HEK293 (cell line): ENCODE measurements around the gene NECAB2.

Source experiments
- CTCF ChIA-PET: fragments of 350-600 bp; formaldehyde crosslinking; extraction: SDS; loops from one replicate; lab custom pipeline; 2021; ENCODE audit warnings: antibody characterized with exemption; lab: Yijun Ruan, JAX
- POLR2A ChIA-PET: fragments of 300-600 bp; formaldehyde crosslinking; extraction: SDS; loops from one replicate; lab custom pipeline; 2020; ENCODE audit warnings: antibody characterized with exemption, inconsistent platforms; lab: Yijun Ruan, JAX
- H3K27ac ChIP-seq: fragments of 200-500 bp; sonication (Bioruptor generic); 2 replicates; pipeline ENCODE4 v1.5.1; 2014; ENCODE audit warnings: low read depth, low read length, control low read depth, inconsistent platforms; ENCODE audit errors: extremely low read depth
- H3K36me3 ChIP-seq, 2 experiments: fragments of 200-500 bp in 1 of 2; sonication (Bioruptor generic) in 1 of 2; 1 replicate in 1 of 2; 2 replicates in 1 of 2; pipeline ENCODE4 v1.5.1; 2014 to 2017; ENCODE audit warnings: inconsistent platforms in 2 of 2, low read length in 2 of 2; ENCODE audit not compliant: control insufficient read depth in 2 of 2, insufficient read depth in 1 of 2
- H3K4me1 ChIP-seq: fragments of 200-500 bp; sonication (Bioruptor generic); 2 replicates; pipeline ENCODE4 v1.5.1; 2014; ENCODE audit warnings: mild to moderate bottlenecking, low read length, inconsistent platforms; ENCODE audit not compliant: control insufficient read depth, insufficient read depth
- H3K4me3 ChIP-seq: 2 replicates; pipeline ENCODE4 v1.5.1; 2011; ENCODE audit warnings: low read depth, mild to moderate bottlenecking, control low read depth, low read length, moderate library complexity
- H3K9me3 ChIP-seq: fragments of 200-500 bp; sonication (Bioruptor generic); 2 replicates; pipeline ENCODE4 v1.5.1; 2014; ENCODE audit warnings: low read depth, low read length, inconsistent platforms; ENCODE audit not compliant: control insufficient read depth, insufficient read depth
- FEZF1 ChIP-seq: fragments of 450-650 bp; formaldehyde crosslinking; IDR thresholded peaks from 2 replicates; pipeline ENCODE4 v1.5.1; 2016; ENCODE audit warnings: missing biosample characterization, missing genetic modification characterization
- GFI1B ChIP-seq: fragments of 450-650 bp; formaldehyde crosslinking; IDR thresholded peaks from 2 replicates; pipeline ENCODE4 v1.5.1; 2016; ENCODE audit warnings: missing biosample characterization, missing genetic modification characterization
- GLI2 ChIP-seq: fragments of 450-650 bp; formaldehyde crosslinking; IDR thresholded peaks from 2 replicates; pipeline ENCODE4; 2017; ENCODE audit warnings: missing biosample characterization, missing genetic modification characterization, low read depth, borderline replicate concordance
- GLIS2 ChIP-seq: fragments of 450-650 bp; formaldehyde crosslinking; IDR thresholded peaks from 2 replicates; pipeline ENCODE4 v1.5.1; 2016; ENCODE audit warnings: missing biosample characterization, missing genetic modification characterization
- MEIS1 ChIP-seq: sonication (generic); formaldehyde crosslinking; IDR thresholded peaks from 2 replicates; pipeline ENCODE4 v1.8.1; 2022; ENCODE audit warnings: missing genetic modification reagents, mild to moderate bottlenecking, borderline replicate concordance
- PBX3 ChIP-seq: sonication (generic); formaldehyde crosslinking; IDR thresholded peaks from 2 replicates; pipeline ENCODE4 v1.8.1; 2022; ENCODE audit warnings: mild to moderate bottlenecking, moderate library complexity, missing genetic modification reagents
- SETDB1 ChIP-seq: IDR thresholded peaks from one replicate; pipeline ENCODE4 v1.6.1; 2017; ENCODE audit warnings: mild to moderate bottlenecking, low read length, moderate library complexity, mixed read lengths; ENCODE audit not compliant: insufficient read length
- ZBTB21 ChIP-seq: fragments of 450-650 bp; formaldehyde crosslinking; IDR thresholded peaks from 2 replicates; pipeline ENCODE4 v1.5.1; 2017; ENCODE audit warnings: missing biosample characterization, missing genetic modification characterization
- ZBTB48 ChIP-seq: fragments of 450-650 bp; formaldehyde crosslinking; IDR thresholded peaks from 2 replicates; pipeline ENCODE4 v1.5.1; 2016; ENCODE audit warnings: missing biosample characterization, missing genetic modification characterization
- ZNF112 ChIP-seq: fragments of 450-650 bp; formaldehyde crosslinking; IDR thresholded peaks from 2 replicates; pipeline ENCODE4 v1.5.0; 2017; ENCODE audit warnings: missing biosample characterization, missing genetic modification characterization
- ZNF132 ChIP-seq: fragments of 450-650 bp; formaldehyde crosslinking; IDR thresholded peaks from 2 replicates; pipeline ENCODE4 v1.5.1; 2017; ENCODE audit warnings: missing biosample characterization, missing genetic modification characterization, borderline replicate concordance
- ZNF18 ChIP-seq: fragments of 450-650 bp; formaldehyde crosslinking; IDR thresholded peaks from 2 replicates; pipeline ENCODE4 v1.5.1; 2016; ENCODE audit warnings: missing biosample characterization, missing genetic modification characterization
- ZNF239 ChIP-seq: fragments of 450-650 bp; formaldehyde crosslinking; IDR thresholded peaks from 2 replicates; pipeline ENCODE4 v1.5.1; 2016; ENCODE audit warnings: missing biosample characterization, missing genetic modification characterization
- ZNF292 ChIP-seq: fragments of 450-650 bp; formaldehyde crosslinking; IDR thresholded peaks from 2 replicates; pipeline ENCODE4 v1.5.1; 2016; ENCODE audit warnings: low read depth, missing biosample characterization, missing genetic modification characterization, borderline replicate concordance
- ZNF501 ChIP-seq: fragments of 450-650 bp; formaldehyde crosslinking; IDR thresholded peaks from 2 replicates; pipeline ENCODE4 v1.5.1; 2016; ENCODE audit warnings: missing biosample characterization, missing genetic modification characterization
- ZNF623 ChIP-seq: fragments of 450-650 bp; formaldehyde crosslinking; IDR thresholded peaks from 2 replicates; pipeline ENCODE4 v1.5.1; 2016; ENCODE audit warnings: missing biosample characterization, missing genetic modification characterization
- ZNF670 ChIP-seq: fragments of 450-650 bp; formaldehyde crosslinking; IDR thresholded peaks from 2 replicates; pipeline ENCODE4 v1.5.1; 2016; ENCODE audit warnings: missing biosample characterization, missing genetic modification characterization, low read depth
- ZNF704 ChIP-seq: fragments of 450-650 bp; formaldehyde crosslinking; IDR thresholded peaks from 2 replicates; pipeline ENCODE4 v1.5.1; 2016; ENCODE audit warnings: missing biosample characterization, missing genetic modification characterization
- ZNF768 ChIP-seq: fragments of 450-650 bp; formaldehyde crosslinking; IDR thresholded peaks from 2 replicates; pipeline ENCODE4 v1.5.1; 2018; ENCODE audit warnings: missing biosample characterization, mild to moderate bottlenecking, missing genetic modification characterization
- ZNF792 ChIP-seq: fragments of 450-650 bp; formaldehyde crosslinking; IDR thresholded peaks from 2 replicates; pipeline ENCODE4 v1.5.1; 2016; ENCODE audit warnings: missing biosample characterization, missing genetic modification characterization
- ZSCAN16 ChIP-seq: fragments of 450-650 bp; formaldehyde crosslinking; IDR thresholded peaks from 2 replicates; pipeline ENCODE4 v1.5.1; 2016; ENCODE audit warnings: missing biosample characterization, missing genetic modification characterization
- ZSCAN30 ChIP-seq: fragments of 450-650 bp; IDR thresholded peaks from 2 replicates; pipeline ENCODE4 v1.5.1; 2018; ENCODE audit warnings: missing biosample characterization, mild to moderate bottlenecking, missing genetic modification characterization, moderate library complexity

NECAB2 gene

DNA sequence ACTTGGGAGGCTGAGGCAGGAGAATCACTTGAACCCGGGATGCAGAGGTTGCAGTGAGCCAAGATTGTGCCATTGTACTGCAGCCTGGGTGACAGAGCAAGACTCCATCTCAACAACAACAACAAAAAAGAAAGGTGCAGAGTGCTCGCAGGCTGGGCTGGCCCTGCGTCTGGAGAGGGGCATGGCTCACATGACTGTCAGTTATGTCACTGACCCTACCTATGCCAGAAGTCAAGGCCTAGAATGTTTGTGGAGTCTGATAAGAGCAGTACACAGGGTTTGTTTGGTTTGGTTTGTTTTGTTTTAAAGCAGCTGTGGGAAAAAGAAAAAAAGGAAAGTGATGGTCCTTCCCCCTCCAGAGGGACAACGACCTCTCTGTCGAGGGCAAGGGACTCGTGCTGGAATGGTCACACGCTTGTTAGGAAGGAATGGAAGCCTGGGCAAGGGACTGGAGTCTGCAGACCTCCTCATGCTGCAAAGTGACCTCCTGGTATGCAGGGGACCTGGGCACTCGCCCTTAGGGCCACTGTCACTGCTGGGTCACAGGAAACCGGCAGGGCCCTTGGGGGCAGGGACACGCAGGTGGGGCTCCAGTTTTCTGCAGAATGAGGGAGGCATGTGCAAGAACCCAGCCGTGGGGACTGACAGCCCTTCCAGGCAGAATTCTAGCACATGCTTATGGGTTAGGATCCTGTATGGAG lies 25.1 kb upstream of the NECAB2 start:
- H3K4me3 ChIP-seq = no peak overlapping the region
- H3K27ac ChIP-seq = no peak overlapping the region
- TF ChIP-seq ZNF704 (tag by site-specific recombination) (no peak), SETDB1 (no peak), ZNF18 (tag by site-specific recombination) (no peak), MEIS1 (no peak), ZNF112 (tag by site-specific recombination) (no peak), ZNF768 (tag by site-specific recombination) (no peak), ZNF501 (tag by site-specific recombination) (no peak), ZNF132 (no peak), GLIS2 (tag by site-specific recombination) (no peak), ZBTB21 (tag by site-specific recombination) (no peak), ZNF792 (no peak), ZNF623 (tag by site-specific recombination) (no peak), ZSCAN16 (tag by site-specific recombination) (no peak), ZBTB48 (tag by site-specific recombination) (no peak), ZNF239 (tag by site-specific recombination) (no peak), ZNF292 (no peak), ZSCAN30 (tag by site-specific recombination) (no peak), PBX3 (CRISPR knock-in tag) (no peak), ZNF670 (tag by site-specific recombination) (no peak)
- CTCF ChIA-PET = interaction anchor here (0.6 to 0.7 kb wide), 2 partner anchors 119 to 229 kb away, joined by 3 read pairs; no protein-coding TSS in a partner anchor
- no peaks in the 10 kb centered on the region for H3K9me3 ChIP-seq
- no peaks in the 10 kb centered on the region for H3K36me3 ChIP-seq
- H3K4me1 ChIP-seq = no peaks in the 10 kb centered on the region; the same call in 1 of the 2 replicates
- POLR2A ChIA-PET = no interaction called here

GRCh38 chr16:83943516-83944050 lies 24.5 kb upstream of the NECAB2 start:
- POLR2A ChIA-PET = no interaction called here
- Histone ChIP-seq H3K4me1 (no peaks in the 10 kb centered on the region; the same call in 1 of the 2 replicates), H3K27ac (no peak overlapping the region), H3K36me3 (no peaks in the 10 kb centered on the region), H3K4me3 (no peak overlapping the region), H3K9me3 (no peaks in the 10 kb centered on the region)
- CTCF ChIA-PET = interaction anchor here (0.6 to 0.7 kb wide), 3 partner anchors 45 to 229 kb away, joined by 3 read pairs; no protein-coding TSS in a partner anchor
- TF ChIP-seq FEZF1 (no peak), GLI2 (tag by site-specific recombination) (no peak), SETDB1 (no peak), GFI1B (no peak)
